ENCODE measurements around the gene GNA14. TPM values are rescaled to one million over a fixed set of nuclear protein-coding genes. Genes with fewer than 3 reads are reported as not detected.

Gene GNA14
- total and polyA plus RNA-seq, 2 donors (not counting 3 experiments of a cell fraction or from before 2014, with no cell fraction given), result 2.1 to 3.3 TPM

- Histone ChIP-seq H3K36me3 (ENCODE audit: control insufficient read depth in 2 of 2, extremely low read depth in 1 of 2, insufficient read depth in 2 of 2, low read length in 2 of 2) (no peaks in the 10 kb centered on the region), H3K27me3 (ENCODE audit: control insufficient read depth in 2 of 2, insufficient read depth in 2 of 2, low read length in 2 of 2) (no peaks in the 10 kb centered on the region), H3K9me3 (replicated peaks; ENCODE audit: control insufficient read depth, insufficient read depth, low read length) (no peaks in the 10 kb centered on the region), H4K20me1 (replicated peaks; ENCODE audit: control insufficient read depth, extremely low read depth, insufficient read depth, low read length) (no peaks in the 10 kb centered on the region), H3K9ac (replicated peaks; ENCODE audit: extremely low read depth, insufficient read depth, low read length) (no peak overlapping the region), H3K9me1 (replicated peaks; ENCODE audit: control insufficient read depth, extremely low read depth, insufficient read depth, low read length) (no peaks in the 10 kb centered on the region), H2AFZ (ENCODE audit: low read depth, low read length) (no peak overlapping the region), H3K4me1 (ENCODE audit: control insufficient read depth, extremely low read depth, insufficient read depth, low read length) (no peaks in the 10 kb centered on the region), H3K79me2 (ENCODE audit: control insufficient read depth, insufficient read depth, low read length) (no peaks in the 10 kb centered on the region), H3K4me2 (ENCODE audit: insufficient read depth, low read length) (no peak overlapping the region), H3K27ac (ENCODE audit: insufficient read depth, low read depth, low read length) (no peak overlapping the region), H3K4me3 (replicated peaks in 1 of 3; ENCODE audit: insufficient read depth in 1 of 3, low read depth in 1 of 3, low read length in 3 of 3) (no peak overlapping the region)
- ChIA-PET POLR2A (no interaction called here), CTCF (interaction anchor here (1.4 to 2.0 kb wide), 3 partner anchors 8 to 117 kb away, joined by 4 to 7 read pairs (median 7); no protein-coding TSS in a partner anchor)
- BruUV-seq (replicated peaks), result no TSS peak
- FAIRE-seq (no peak), DNase-seq (ENCODE audit: low read depth, low spot score) (no peak)
- dilution Hi-C loops (cut with MboI; ENCODE audit: extremely low pct_ligation_motif_present, low sequenced_read_pairs) (no loop called here), intact Hi-C loops (cut with micrococcal nuclease) (no loop called here)
- TF ChIP-seq POLR2A (IDR thresholded peaks at IDR 0.05; ENCODE audit: low read depth, low read length) (no peak), GATA2 (IDR thresholded peaks at IDR 0.05; ENCODE audit: insufficient read depth, insufficient read length, low read depth, low read length) (no peak), FOS (IDR thresholded peaks at IDR 0.05; ENCODE audit: borderline replicate concordance, insufficient read depth, low read length) (no peak), MYC (IDR thresholded peaks at IDR 0.05; ENCODE audit: low read depth, low read length) (no peak), JUN (IDR thresholded peaks at IDR 0.05; ENCODE audit: borderline replicate concordance, insufficient read depth, insufficient read length, low read depth) (no peak), EZH2 (IDR thresholded peaks at IDR 0.05; ENCODE audit: borderline replicate concordance, low read depth, low read length, severe bottlenecking) (no peak), POLR2AphosphoS5 (IDR thresholded peaks at IDR 0.05; ENCODE audit: insufficient read depth, low read depth, low read length) (no peak)
- TF ChIP-seq, protein P1, sequence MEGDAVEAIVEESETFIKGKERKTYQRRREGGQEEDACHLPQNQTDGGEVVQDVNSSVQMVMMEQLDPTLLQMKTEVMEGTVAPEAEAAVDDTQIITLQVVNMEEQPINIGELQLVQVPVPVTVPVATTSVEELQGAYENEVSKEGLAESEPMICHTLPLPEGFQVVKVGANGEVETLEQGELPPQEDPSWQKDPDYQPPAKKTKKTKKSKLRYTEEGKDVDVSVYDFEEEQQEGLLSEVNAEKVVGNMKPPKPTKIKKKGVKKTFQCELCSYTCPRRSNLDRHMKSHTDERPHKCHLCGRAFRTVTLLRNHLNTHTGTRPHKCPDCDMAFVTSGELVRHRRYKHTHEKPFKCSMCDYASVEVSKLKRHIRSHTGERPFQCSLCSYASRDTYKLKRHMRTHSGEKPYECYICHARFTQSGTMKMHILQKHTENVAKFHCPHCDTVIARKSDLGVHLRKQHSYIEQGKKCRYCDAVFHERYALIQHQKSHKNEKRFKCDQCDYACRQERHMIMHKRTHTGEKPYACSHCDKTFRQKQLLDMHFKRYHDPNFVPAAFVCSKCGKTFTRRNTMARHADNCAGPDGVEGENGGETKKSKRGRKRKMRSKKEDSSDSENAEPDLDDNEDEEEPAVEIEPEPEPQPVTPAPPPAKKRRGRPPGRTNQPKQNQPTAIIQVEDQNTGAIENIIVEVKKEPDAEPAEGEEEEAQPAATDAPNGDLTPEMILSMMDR (IDR thresholded peaks at IDR 0.05; ENCODE audit: extremely low read depth in 1 of 2, insufficient read depth in 1 of 2, low read depth in 1 of 2, low read length in 2 of 2), result no peak
- TF ChIP-seq, protein P2, sequence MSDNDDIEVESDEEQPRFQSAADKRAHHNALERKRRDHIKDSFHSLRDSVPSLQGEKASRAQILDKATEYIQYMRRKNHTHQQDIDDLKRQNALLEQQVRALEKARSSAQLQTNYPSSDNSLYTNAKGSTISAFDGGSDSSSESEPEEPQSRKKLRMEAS (IDR thresholded peaks at IDR 0.05; ENCODE audit: insufficient read depth, insufficient read length), result no peak
These were observed 115.5 kb downstream of the GNA14 start for GRCh38 chr9:77532607-77533006.
